HG03442 (cell line): ENCODE results near the gene CBX1.
"Not testable (repeated sequence)": the region's sequence is repeated elsewhere in the genome, so short reads cannot be mapped to it uniquely, and the experiment has no call there.

ENCODE experiments used
- ATAC-seq: cut with Tn5 transposase; IDR thresholded peaks from one replicate; pipeline ENCODE4 v1.9.1; 2021; ENCODE audit warnings: mild to moderate bottlenecking, moderate library complexity; ENCODE audit not compliant: unreplicated experiment

Gene CBX1

DNA sequence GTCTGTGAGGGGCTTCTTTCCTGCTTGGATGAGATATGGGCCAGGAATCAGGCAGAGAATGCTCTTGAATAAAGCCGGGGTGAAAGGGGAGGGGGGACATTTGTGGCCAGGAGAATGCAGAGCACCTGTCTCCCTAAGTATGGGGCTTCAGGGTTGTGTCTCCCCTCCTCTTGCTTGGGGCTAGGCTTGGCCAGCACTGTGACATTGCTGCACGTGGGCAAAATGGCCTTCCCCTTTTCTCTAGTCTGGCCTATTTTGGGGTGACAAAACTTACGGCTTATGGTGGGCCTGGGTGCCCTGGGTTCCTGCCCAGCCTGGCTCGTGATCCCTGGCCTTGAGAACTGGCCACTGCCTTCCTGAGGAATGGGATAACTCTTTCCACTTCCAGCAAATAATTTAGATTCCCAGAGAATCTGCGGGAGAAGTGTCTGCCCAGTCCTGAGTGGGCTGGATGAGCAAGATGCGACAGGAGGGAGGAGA, 47.5 kb downstream of the CBX1 start:
- ATAC-seq, result no peak

GRCh38 chr17:48052956-48053757, 48.1 kb downstream of the CBX1 start:
- ATAC-seq, result no peak

DNA sequence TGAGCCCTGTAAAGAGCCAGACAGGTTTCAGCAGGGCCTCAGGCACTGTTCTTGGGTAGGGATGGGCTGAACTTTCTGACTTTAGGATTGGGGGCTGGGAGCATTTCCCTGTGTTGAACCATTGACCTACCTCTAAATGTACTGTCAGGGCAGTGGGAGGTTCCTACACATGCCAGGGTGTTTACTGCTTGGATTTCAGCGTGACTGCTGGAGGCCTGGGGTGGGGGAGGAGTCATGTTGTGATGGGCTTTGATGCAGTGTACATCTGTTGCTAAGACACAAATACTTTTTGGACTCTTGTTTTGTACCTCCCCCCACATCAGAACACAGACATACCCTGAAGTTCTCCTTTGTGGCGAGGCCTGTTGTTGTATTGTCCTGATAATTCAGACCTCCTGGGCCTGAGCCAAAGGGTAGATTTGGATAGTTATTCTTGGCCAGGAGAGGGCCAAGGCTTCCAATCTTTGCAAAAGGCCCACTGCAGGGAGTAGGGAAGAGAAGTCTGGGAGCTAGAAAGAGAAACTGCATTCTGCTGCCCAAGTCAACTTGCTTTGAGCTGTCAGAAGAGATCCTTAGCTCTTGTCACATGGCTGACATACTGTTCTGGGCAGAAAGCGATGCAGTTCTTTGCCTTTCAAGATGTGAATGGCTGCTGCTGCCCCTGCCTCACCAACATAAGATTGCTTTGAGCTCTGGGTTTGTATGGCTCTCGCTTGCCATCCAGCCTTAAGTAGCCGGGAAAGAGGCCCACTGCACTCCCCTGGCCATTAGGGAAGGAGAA, 49.4 kb downstream of the CBX1 start:
- ATAC-seq, result no peak

GRCh38 chr17:48051283-48051682, 50.0 kb downstream of the CBX1 start:
- no peak for ATAC-seq

DNA sequence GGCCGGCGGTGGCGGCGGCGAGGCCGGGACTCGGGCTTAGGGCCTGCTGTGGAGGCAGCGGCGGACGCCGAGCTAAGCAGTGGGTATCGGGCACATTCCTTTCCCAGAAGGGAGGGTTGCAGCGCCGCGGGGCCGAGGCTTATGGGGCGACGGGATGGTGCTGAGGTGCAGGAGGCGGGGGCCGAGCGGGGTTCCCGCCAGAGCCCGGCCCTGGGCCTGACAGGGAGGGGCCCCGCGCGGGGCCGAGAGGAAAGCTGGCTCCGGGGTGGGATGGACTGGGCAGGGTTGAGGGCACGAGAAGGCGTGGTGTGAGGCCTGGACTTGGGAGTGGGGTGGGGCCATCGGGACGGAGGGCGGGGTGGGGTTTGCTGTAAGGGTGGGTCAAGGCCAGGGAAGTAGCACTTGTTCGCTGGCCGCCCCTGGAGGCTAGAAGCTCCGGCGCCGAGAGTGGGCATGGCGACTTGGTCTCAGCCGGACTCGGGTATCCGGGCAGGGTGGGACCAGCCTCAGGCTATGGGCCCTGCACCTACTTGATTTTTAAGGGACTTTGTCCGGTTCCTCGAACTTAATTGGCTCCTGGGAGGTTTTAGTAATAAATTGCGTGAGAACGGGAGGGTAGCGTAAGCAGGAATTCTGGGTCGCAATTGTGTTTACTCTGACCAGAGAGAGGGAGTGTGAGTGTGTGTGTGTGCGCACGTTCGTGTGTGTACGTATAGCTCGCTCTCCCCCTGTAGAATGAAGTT, 52.7 kb downstream of the CBX1 start:
- ATAC-seq, result peak; percentile 34

DNA sequence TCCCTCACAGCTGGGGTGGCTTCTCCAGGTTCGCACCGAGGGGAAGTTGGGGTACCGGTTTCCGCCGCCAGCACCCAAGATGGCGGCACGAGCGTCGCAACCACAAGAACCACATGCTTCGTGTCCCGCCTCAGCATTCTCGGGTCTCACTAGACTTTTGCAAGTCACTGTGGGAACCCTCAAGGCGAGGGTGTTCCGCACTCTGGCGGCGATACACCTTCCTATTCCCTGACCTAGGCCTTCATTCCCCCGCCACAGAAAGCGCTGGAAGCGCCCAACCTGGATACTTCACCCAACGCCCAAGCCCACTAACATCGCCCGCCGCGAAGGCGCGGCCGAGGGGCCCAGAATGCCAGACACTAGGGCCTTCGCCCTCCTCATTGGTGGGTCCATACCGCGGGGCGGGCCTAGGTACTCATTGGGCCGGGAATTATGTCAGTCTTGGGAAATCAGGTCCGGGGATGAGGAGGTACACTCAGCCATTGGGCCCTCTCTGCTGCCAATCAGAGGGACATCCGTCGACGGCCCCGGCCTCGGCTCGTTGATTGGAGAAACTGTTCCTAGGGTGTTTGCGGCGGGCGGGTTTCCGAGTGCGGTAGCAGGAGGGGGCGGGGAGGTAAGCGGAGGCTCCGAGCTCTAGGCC, 53.4 kb downstream of the CBX1 start, which contains the start of gene NFE2L1:
Gene NFE2L1, plus strand, starts transcription at position 619 of the 643 bp plus-strand sequence. CDS start 2,760 bp downstream, outside the sequence.
- ATAC-seq, result peak; percentile 82

DNA sequence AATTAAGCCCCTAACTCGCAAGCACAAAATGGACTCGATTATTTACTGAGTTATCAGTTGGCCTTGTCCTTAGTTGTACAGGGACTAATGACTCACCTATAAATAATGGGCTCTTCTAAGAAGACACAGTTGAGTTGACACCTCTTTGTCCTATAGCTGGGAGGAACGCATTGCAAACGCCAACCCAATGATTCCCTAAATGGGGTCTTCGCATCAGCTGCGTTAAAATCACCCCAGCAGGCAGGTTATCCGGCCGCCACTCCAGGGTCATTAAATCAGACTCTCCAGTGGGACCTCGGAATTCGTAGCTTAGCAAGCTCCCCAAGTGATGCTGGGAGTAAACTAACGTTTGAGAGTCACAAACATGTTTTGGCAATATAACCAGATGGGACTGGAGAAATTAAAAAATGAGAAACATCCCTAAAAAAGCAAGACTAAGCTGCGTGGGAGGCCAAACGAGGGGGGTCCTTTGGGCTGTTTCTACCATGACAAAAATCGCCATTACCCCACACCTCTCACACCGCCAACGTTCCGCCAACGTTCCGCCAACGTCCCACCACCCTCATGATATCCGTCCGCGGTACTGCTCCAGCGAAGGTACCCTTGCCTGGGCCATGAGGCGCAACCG, 54.1 kb downstream of the CBX1 start:
- no peak for ATAC-seq

GRCh38 chr17:48046296-48046695, 55.0 kb downstream of the CBX1 start:
- no peak for ATAC-seq

- ATAC-seq, result no peak
These were observed 55.8 kb downstream of the CBX1 start for GRCh38 chr17:48045316-48046001.

DNA sequence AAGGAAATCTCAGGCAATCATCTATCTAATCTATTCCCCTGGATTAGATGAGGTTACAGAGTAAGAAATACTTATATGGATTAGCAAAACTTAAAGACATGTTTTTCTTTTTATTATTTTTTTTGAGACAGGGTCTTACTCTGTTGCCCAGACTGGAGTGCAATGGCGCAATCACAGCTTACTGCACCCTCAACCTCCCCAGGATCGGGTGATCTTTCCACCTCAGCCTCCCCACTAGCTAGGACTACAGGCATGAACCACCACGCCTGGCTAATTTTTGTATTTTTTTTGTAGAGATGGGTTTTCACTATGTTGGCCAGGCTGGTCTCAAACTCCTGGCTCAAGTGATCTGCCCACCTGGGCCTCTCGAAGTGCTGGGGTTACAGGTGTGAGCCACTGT, 56.4 kb downstream of the CBX1 start:
- ATAC-seq, result no peak

GRCh38 chr17:48043176-48043575, 58.1 kb downstream of the CBX1 start:
- ATAC-seq, result no peak

DNA sequence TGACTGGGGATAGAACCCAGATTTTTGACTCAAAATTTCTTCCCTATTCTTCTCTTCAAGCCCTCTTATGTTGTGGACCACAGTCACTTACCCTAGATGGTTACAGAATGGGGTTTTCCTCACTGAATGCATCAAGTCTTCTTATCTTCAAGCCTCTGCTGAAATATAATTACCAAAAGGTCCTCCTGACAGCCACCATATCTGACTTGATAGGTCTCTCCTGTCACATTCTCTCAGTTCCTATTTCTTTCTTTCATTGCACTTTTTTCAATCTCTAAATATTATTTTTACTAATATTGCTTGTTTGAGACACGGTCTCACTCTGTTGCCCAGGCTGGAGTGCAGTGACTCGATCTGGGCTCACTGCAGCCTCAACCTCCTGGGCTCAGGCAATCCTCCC, 62.6 kb downstream of the CBX1 start:
- no peak for ATAC-seq

- no peak for ATAC-seq
These were observed 63.4 kb downstream of the CBX1 start for GRCh38 chr17:48037838-48038323.

DNA sequence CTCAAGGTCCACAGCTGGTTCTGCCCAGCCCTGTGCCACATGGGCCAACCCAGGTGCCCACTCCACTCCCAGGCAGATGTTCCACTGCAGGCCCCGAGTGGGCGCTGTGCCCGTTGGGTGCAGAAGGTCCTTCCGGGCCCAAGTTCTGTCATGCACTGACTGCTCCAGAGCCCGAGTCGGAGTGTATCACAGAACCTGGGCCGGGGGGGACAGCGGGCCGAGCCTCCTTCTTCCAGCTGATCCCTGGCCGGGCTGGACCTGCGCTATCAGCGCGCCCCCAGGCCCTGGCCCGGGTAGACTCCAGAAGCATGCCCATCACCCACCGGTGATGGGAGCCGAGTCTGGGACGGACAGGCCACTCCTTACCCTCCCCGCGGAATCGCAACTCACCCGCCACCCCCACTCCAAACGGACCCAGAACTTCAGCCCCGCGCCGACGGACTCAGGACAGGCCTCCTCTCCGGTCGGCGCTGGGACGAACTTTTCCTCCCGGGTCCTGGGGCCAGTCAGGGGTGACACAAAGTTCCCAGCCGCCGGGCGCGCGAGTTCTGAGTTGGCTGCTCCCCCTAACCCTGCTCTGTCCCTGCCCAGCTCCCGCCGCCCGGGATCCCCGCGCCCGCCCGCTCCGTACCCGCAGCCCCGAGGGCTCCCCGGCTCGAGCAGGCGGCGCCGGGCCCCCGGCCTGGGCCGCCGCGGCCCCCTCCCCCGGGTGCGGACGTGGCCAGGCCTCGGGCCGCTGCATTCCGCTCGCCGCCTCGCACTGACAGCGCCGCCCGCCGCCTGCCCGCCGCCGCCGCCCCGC, 64.0 kb downstream of the CBX1 start, which contains the start of gene COPZ2:
Gene COPZ2, minus strand, starts transcription at position 762 of the 802 bp plus-strand sequence. Its CDS starts 20 bp downstream, at position 742.
- ATAC-seq, result peak; percentile 57

- ATAC-seq, result no peak
These were observed 64.6 kb downstream of the CBX1 start for GRCh38 chr17:48036693-48037035.

DNA sequence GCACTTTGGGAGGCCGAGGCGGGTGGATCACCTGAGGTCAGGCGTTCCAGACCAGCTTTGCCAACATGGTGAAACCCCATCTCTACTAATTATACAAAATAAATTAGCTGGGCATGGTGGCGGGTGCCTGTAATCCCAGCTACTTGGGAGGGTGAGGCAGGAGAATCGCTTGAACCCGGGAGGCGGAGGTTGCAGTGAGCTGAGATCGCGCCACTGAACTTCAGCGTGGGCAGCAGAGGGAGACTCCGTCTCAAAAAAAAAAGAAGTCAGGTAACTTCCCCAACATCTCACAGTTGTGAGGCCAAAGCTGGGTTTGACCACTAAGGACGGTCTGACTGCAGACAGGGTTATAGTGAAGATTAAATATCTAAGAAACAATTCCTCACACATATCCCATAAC, 66.5 kb downstream of the CBX1 start:
- ATAC-seq, result not testable (repeated sequence)

GRCh38 chr17:48031966-48032365, 69.3 kb downstream of the CBX1 start:
- ATAC-seq, result no peak

GRCh38 chr17:48030531-48030930, 70.7 kb downstream of the CBX1 start:
- ATAC-seq, result no peak

DNA sequence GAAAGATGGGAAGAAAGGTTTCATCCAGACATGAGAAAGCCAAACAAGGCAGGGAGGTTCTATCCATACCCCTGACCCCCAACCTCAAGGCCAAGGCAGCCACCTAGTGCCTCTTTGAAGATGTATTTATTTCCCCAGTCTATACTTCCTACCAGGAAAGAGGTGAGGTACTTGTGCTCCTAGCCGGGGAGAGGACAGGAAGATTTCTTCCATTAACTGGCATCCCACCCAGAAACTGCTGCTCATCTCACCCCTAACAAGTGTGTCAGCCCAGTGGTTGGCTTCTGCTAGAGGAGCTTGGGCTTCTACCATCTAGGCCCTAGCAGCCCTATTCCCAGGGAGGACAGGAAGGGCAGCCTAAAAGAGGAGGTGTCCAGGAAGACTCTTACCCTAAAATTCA, 72.5 kb downstream of the CBX1 start:
- ATAC-seq, result no peak
